HFFc6 (cell line): ENCODE measurements around the gene IL7R. TPM values are rescaled to one million over a fixed set of nuclear protein-coding genes. Genes with fewer than 3 reads are reported as not detected.

ENCODE experiments used
- DNase-seq: peaks from one replicate; pipeline ENCODE4 v3.0.0-alpha.2; 2018
- H3K27ac Mint-ChIP-seq: 2 replicates; pipeline ENCODE4 v1.8.0; 2020; ENCODE audit warnings: mild to moderate bottlenecking, mixed read lengths
- H3K27me3 Mint-ChIP-seq: 2 replicates; pipeline ENCODE4 v1.8.0; 2021; ENCODE audit warnings: mild to moderate bottlenecking, moderate library complexity, mixed read lengths; ENCODE audit not compliant: insufficient read depth
- H3K36me3 Mint-ChIP-seq: 2 replicates; pipeline ENCODE4 v1.8.0; 2021; ENCODE audit warnings: low read depth, mixed read lengths
- H3K4me1 Mint-ChIP-seq: 2 replicates; pipeline ENCODE4 v1.8.0; 2020; ENCODE audit warnings: low read depth, mixed read lengths
- H3K4me3 Mint-ChIP-seq: 2 replicates; pipeline ENCODE4 v1.8.0; 2020; ENCODE audit warnings: mild to moderate bottlenecking, moderate library complexity, mixed read lengths
- H3K9me3 Mint-ChIP-seq: 2 replicates; pipeline ENCODE4 v1.8.0; 2020; ENCODE audit warnings: mild to moderate bottlenecking, mixed read lengths
- total RNA-seq, 6 experiments: library from RNA; stranded (reverse); fragmentation: NEBNext Ultra II Directional; extraction: Animal tissue kit (Norgen Biotek cat#: 25700); gene quantifications; 2 replicates in 1 of 6; 3 replicates in 5 of 6; pipeline ENCODE4 v1.2.3, GENCODE V29; 2021
- TF ChIP-seq, protein P1 (sequence below): fragments of 200-600 bp; sonication (generic); IDR thresholded peaks from 2 replicates; pipeline ENCODE4 v1.5.0; 2021; ENCODE audit warnings: antibody characterized with exemption, mild to moderate bottlenecking

Gene IL7R
- total RNA-seq, 6 experiments from 2014 or later = 37.2 to 63.2 (median 45.2) TPM

DNA sequence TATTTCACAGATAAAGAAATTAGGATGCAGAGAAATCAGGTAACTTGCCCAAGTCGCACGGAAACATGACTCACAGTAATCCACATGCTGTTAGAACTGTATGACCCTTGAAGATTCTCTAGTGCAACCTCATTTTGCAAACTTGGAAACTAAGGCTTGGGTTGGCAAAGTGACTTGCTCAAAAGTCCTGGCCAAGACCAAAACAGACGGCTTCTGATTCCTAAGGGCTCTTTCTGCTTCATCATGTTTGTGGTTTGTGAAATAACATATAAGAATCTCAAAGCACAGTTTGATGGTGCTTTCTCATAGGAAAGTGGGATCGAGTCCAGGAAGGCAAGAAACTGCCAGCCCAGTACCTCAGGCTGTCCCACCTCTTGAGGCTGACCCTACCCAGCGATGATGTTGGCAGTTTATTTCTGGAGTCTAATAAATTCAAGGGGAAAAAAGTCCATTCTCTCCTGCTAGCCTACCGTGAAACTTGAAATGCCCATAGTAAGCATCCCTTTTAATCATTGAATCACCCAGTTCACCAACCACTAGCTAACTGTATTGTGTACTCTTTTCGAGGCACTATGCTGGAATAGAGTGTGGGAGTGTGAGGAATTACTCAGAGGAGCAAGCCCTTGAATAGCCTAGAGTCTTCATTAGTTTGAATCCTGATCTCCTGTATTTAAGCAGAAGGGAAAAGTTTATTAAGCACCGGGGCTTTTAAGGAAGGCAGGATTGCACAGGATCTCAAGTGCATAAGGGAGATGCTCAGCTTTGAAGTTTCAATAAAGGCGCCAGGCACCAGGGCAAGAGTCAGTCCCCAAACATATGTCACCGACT, 67.6 kb downstream of the IL7R start:
- TF ChIP-seq, protein P1, sequence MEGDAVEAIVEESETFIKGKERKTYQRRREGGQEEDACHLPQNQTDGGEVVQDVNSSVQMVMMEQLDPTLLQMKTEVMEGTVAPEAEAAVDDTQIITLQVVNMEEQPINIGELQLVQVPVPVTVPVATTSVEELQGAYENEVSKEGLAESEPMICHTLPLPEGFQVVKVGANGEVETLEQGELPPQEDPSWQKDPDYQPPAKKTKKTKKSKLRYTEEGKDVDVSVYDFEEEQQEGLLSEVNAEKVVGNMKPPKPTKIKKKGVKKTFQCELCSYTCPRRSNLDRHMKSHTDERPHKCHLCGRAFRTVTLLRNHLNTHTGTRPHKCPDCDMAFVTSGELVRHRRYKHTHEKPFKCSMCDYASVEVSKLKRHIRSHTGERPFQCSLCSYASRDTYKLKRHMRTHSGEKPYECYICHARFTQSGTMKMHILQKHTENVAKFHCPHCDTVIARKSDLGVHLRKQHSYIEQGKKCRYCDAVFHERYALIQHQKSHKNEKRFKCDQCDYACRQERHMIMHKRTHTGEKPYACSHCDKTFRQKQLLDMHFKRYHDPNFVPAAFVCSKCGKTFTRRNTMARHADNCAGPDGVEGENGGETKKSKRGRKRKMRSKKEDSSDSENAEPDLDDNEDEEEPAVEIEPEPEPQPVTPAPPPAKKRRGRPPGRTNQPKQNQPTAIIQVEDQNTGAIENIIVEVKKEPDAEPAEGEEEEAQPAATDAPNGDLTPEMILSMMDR = no peak
- Mint-ChIP-seq H3K36me3 (peaks cover 6% of the 10 kb centered on the region), H3K4me1 (peaks cover 55% of the 10 kb centered on the region), H3K9me3 (peaks cover 5% of the 10 kb centered on the region), H3K27me3 (peaks cover 10% of the 10 kb centered on the region), H3K27ac (peak overlapping the region; percentile 90), H3K4me3 (peak overlapping the region; percentile 84)
- peak; percentile 83 for DNase-seq

DNA sequence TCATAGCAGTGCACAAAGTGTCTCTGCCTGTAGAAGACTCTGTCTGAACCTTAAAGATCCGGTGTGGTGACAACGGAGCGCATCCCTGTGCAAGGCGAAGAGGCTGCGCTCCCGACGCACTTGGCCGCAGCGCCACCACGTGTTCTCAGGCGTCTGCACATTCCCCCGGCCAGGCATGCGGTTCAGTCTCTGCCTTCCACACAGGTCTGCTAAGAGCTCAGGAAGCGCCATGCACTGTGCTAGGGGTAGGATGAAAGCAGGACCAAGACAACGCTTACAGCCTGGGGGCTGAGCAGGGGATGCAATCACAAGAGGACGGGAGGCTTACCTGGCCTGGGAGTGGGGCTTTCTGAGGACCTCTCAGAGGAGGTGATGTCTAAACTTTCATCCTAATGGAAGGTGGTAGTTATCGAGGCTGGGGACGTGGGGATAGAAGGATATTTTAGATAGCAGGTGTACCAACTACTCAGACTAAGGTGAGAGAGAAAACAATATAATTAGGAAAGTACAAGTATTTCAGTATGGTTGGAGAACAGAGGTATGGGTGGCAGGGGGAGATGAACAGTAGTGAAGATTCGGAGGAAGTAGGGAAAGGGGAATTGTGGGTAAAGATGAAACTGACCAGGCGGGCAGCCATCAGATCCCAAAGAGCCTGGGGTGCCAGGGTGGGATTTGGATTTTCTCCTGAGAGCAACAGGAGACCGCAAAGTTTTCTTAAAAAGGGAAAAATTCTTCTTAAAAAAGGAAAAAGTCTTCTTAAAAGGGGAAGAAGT, 68.4 kb downstream of the IL7R start:
- Mint-ChIP-seq H3K27ac (peak overlapping the region; percentile 90), H3K36me3 (no peaks in the 10 kb centered on the region), H3K9me3 (no peaks in the 10 kb centered on the region), H3K27me3 (peaks cover 10% of the 10 kb centered on the region), H3K4me3 (peak overlapping the region; percentile 84), H3K4me1 (peaks cover 48% of the 10 kb centered on the region)
- TF ChIP-seq, protein P1 = peak; percentile 85
- DNase-seq = peak; percentile 61

DNA sequence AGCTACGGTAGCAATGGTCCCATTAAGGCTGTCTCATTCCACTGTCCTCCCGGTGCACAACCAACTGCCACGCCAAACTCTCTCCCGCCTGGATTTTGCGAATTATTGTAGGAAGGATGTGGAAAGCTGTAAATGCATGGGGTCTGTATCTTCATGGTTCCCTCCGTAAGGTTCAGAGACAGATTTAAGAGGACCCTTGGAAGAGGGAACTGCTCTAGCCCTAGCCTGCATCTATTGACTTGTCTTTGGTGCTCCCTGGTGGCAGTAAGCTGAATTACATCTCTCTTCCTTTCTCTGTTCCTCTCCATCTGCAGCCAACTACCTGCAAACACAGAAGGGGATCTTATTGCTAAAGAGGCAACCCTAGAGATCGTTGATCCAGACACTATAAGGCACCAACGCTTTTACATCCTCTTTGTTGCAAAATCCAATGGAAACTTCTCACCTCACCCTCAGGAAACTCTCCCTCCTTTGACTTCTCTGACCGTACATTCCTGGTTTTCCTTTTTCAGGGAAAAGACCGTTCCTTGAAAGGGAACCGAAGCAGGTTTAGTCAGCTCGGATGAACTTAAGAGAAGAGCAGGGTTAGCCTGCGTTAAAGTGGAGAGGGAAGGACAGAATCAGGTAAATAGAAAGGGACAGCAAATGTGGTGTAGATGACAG, 69.8 kb downstream of the IL7R start:
- DNase-seq = peak; percentile 30
- peak overlapping the region; percentile 54 for H3K4me3 Mint-ChIP-seq
- no peaks in the 10 kb centered on the region for H3K9me3 Mint-ChIP-seq
- peaks cover 10% of the 10 kb centered on the region for H3K27me3 Mint-ChIP-seq
- TF ChIP-seq, protein P1 = peak; percentile 94
- H3K27ac Mint-ChIP-seq = no peak overlapping the region
- peaks cover 48% of the 10 kb centered on the region for H3K4me1 Mint-ChIP-seq
- no peaks in the 10 kb centered on the region for H3K36me3 Mint-ChIP-seq

Other genes with a start within 250 kb of the IL7R start
- gene SPEF2, start 239.0 kb upstream of the IL7R start, total RNA-seq = 1 to 10 TPM; 1.5 to 4.0 (median 2.3) TPM
- under 1 TPM in 5 of 6 experiments, not detected in 1; 0.19 to 0.52 (median 0.35) TPM for gene CAPSL, start 81.7 kb downstream of the IL7R start, total RNA-seq
- gene UGT3A1, start 134.5 kb downstream of the IL7R start, total RNA-seq = not detected
- not detected for gene UGT3A2, start 210.0 kb downstream of the IL7R start, total RNA-seq